GM12878 (cell line): ENCODE measurements around the gene DBN1. TPM values are rescaled to one million over a fixed set of nuclear protein-coding genes. Genes with fewer than 3 reads are reported as not detected.
A peak's percentile ranks its signal among the peaks of the same experiment; 100 is the strongest.

Experiments
- ATAC-seq: fragments of 200-7000 bp; cut with Tn5 transposase; 3 replicates; pipeline ENCODE4 v1.9.1; 2020; ENCODE audit warnings: mild to moderate bottlenecking, moderate library complexity
- BruUV-seq: library from RNA; stranded (reverse); fragments of 400-500 nt; replicated peaks from 2 replicates; lab custom pipeline; 2021; lab: Mats Ljungman, UMichigan
- CTCF ChIA-PET: fragments of 300-600 bp; sonication (Branson Sonifier 250); formaldehyde crosslinking; extraction: SDS; loops from one replicate; lab custom pipeline; 2021; ENCODE audit warnings: inconsistent platforms; lab: Yijun Ruan, JAX
- POLR2A ChIA-PET: fragments of 350-600 bp; formaldehyde crosslinking; extraction: SDS; loops from one replicate; lab custom pipeline; 2021; ENCODE audit warnings: inconsistent platforms; lab: Charles Lee
- RAD21 ChIA-PET: fragments of 300-600 bp; sonication (Branson Sonifier 250); formaldehyde crosslinking; loops from one replicate; lab custom pipeline; 2023; ENCODE audit warnings: antibody characterized with exemption; ENCODE audit not compliant: unreplicated experiment; lab: Charles Lee
- SMC1A ChIA-PET: fragments of 300-600 bp; sonication (Branson Sonifier 250); formaldehyde crosslinking; loops from one replicate; lab custom pipeline; 2023; ENCODE audit not compliant: unreplicated experiment, uncharacterized antibody; lab: Charles Lee
- DNase-seq: peaks from one replicate; pipeline ENCODE4 v3.0.0-alpha.2; 2011; ENCODE audit warnings: low read depth, low spot score
- FAIRE-seq: peaks from 3 replicates; lab custom pipeline; 2011; peaks lifted over from hg19 to GRCh38; lab: Jason Lieb, UNC
- H2AFZ ChIP-seq: 2 replicates; pipeline ENCODE4 v1.6.0; 2011; ENCODE audit warnings: low read depth, low read length, control low read depth; ENCODE audit not compliant: control insufficient read depth
- H3K27ac ChIP-seq: 2 replicates; pipeline ENCODE4 v1.5.1; 2011; ENCODE audit warnings: control low read depth; ENCODE audit not compliant: control insufficient read depth, insufficient read depth
- H3K27me3 ChIP-seq, 2 experiments: replicated peaks in 1 of 2; 2 replicates each; pipeline versions ENCODE4 v1.6.0 to v1.6.1; 2011; ENCODE audit warnings: low read length in 1 of 2; ENCODE audit not compliant: control insufficient read depth in 2 of 2, insufficient read depth in 2 of 2
- H3K36me3 ChIP-seq, 2 experiments: 2 replicates each; pipeline ENCODE4 v1.5.1; 2011; ENCODE audit warnings: low read length in 1 of 2; ENCODE audit not compliant: control insufficient read depth in 2 of 2, insufficient read depth in 2 of 2
- H3K4me1 ChIP-seq: 2 replicates; pipeline ENCODE4 v1.6.1; 2011; ENCODE audit warnings: mild to moderate bottlenecking, low read length, moderate library complexity, mixed read lengths; ENCODE audit not compliant: control insufficient read depth, insufficient read depth
- H3K4me2 ChIP-seq: 2 replicates; pipeline ENCODE4 v1.6.0; 2011; ENCODE audit warnings: control low read depth; ENCODE audit not compliant: control insufficient read depth, insufficient read depth
- H3K4me3 ChIP-seq: fragments of 200-600 bp; sonication (generic); 2 replicates; pipeline ENCODE4 v1.5.1; 2016
- H3K79me2 ChIP-seq: 2 replicates; pipeline ENCODE4 v1.6.0; 2011; ENCODE audit warnings: low read length; ENCODE audit not compliant: control insufficient read depth, insufficient read depth
- H3K9ac ChIP-seq: 2 replicates; pipeline ENCODE4 v1.8.0; 2011; ENCODE audit warnings: low read length, control low read depth, mixed read lengths; ENCODE audit not compliant: control insufficient read depth, insufficient read depth
- H3K9me3 ChIP-seq: replicated peaks from 3 replicates; pipeline ENCODE4 v1.5.1; 2011; ENCODE audit warnings: mild to moderate bottlenecking, low read length; ENCODE audit not compliant: control insufficient read depth, insufficient read depth
- H4K20me1 ChIP-seq: 2 replicates; pipeline ENCODE4 v1.6.0; 2011; ENCODE audit not compliant: control insufficient read depth, insufficient read depth
- ASH2L ChIP-seq: fragments of 300-600, 200-600 bp; sonication (generic); IDR thresholded peaks from 2 replicates; pipeline ENCODE4 v1.6.1; 2017; ENCODE audit warnings: low read depth, mild to moderate bottlenecking, borderline replicate concordance
- ATF3 ChIP-seq: IDR thresholded peaks from 2 replicates; pipeline ENCODE4 v1.6.1; 2011; ENCODE audit warnings: low read depth, mild to moderate bottlenecking, low read length, moderate library complexity, borderline replicate concordance; ENCODE audit errors: extremely low read depth
- CREM ChIP-seq: IDR thresholded peaks from 2 replicates; pipeline ENCODE4 v1.6.1; 2014; ENCODE audit warnings: antibody characterized with exemption, low read depth
- E4F1 ChIP-seq: fragments of 450-650 bp; IDR thresholded peaks from 2 replicates; pipeline ENCODE4 v1.6.1; 2018; ENCODE audit warnings: borderline replicate concordance, mild to moderate bottlenecking; ENCODE audit not compliant: partially characterized antibody
- ELK1 ChIP-seq: IDR thresholded peaks from 2 replicates; pipeline ENCODE4 v1.6.1; 2012; ENCODE audit warnings: low read depth, low read length, improper control_type of control experiment
- IKZF1 ChIP-seq: fragments of 450-650 bp; conservative IDR thresholded peaks from 2 replicates; pipeline ENCODE4 v1.6.1; 2017; ENCODE audit warnings: antibody characterized with exemption, mild to moderate bottlenecking
- IRF5 ChIP-seq: fragments of 450-650 bp; IDR thresholded peaks from 2 replicates; pipeline ENCODE4 v1.6.1; 2017; ENCODE audit warnings: borderline replicate concordance
- MXI1 ChIP-seq: fragments of 150-350 bp; IDR thresholded peaks from 2 replicates; pipeline ENCODE4 v1.6.1; 2011; ENCODE audit warnings: low read depth, mild to moderate bottlenecking, inconsistent platforms, low read length, improper control_type of control experiment
- RELB ChIP-seq: fragments of 450-650 bp; IDR thresholded peaks from 2 replicates; pipeline ENCODE4 v1.6.1; 2017; ENCODE audit warnings: low read depth, mild to moderate bottlenecking, moderate library complexity
- SMARCA5 ChIP-seq: fragments of 450-650 bp; IDR thresholded peaks from 2 replicates; pipeline ENCODE4 v1.6.1; 2017; ENCODE audit warnings: mild to moderate bottlenecking
- STAT3 ChIP-seq: IDR thresholded peaks from 2 replicates; pipeline ENCODE4 v1.6.1; 2011; ENCODE audit warnings: low read depth, low read length, improper control_type of control experiment
- TCF3 ChIP-seq: IDR thresholded peaks from 2 replicates; pipeline ENCODE4 v1.6.1; 2012; ENCODE audit warnings: low read depth, mild to moderate bottlenecking, low read length, borderline replicate concordance; ENCODE audit not compliant: insufficient read depth
- YBX1 ChIP-seq: fragments of 450-650 bp; IDR thresholded peaks from 2 replicates; pipeline ENCODE4 v1.6.1; 2016; ENCODE audit warnings: antibody characterized with exemption
- WGBS: methylation state at CpG from one replicate; pipeline ENCODE4 v1.1.6; 2016; ENCODE audit warnings: low lambda C conversion rate; ENCODE audit not compliant: insufficient replicate concordance, insufficient coverage; ENCODE audit errors: missing lambda C conversion rate; 5-methylcytosine and 5-hydroxymethylcytosine counted together
- in situ Hi-C: fragments of 300-500 bp; cut with MboI; formaldehyde crosslinking; loops from 9 replicates; pipeline ENCODE4 v1.14.3; 2018; ENCODE audit warnings: mixed read lengths
- intact Hi-C: fragments of 100-400 bp; cut with micrococcal nuclease; formaldehyde crosslinking; loops from one replicate; pipeline ENCODE4 v1.14.2; 2022; ENCODE audit not compliant: unreplicated experiment
- polyA plus RNA-seq, 11 experiments: library from polyadenylated mRNA; depleted of rRNA in 4 of 11; unstranded in 6 of 11; stranded (reverse) in 5 of 11; fragments of >200 nt; fragmentation: Nextera tagmentation in 4 of 11; fragmentation: Illumina TruSeq in 1 of 11; extraction: Ambion mirVana in 4 of 11; extraction: Trizol in 1 of 11; gene quantifications; 1 replicate in 1 of 11; 2 replicates in 10 of 11; pipeline versions ENCODE4 v1.2.1 to v1.2.3, GENCODE V29; 2011 to 2016; ENCODE audit warnings: inconsistent platforms in 2 of 11, missing spikeins in 2 of 11, low read depth in 1 of 11
- total RNA-seq, 4 experiments: library from RNA; depleted of rRNA in 3 of 4; stranded (reverse); fragments of >200 nt in 3 of 4; fragmentation: Illumina TruSeq in 1 of 4; extraction: Trizol in 1 of 4; gene quantifications; 2 replicates each; pipeline versions ENCODE4 v1.2.1 to v1.2.3, GENCODE V29; 2013 to 2021

DBN1 gene
- total and polyA plus RNA-seq, 10 of the 15 experiments (the other 5 are each of a cell fraction or from before 2014, with no cell fraction given), result 0.18 to 81.0 (median 27.9) TPM

- no peaks in the 10 kb centered on the region for H3K9me3 ChIP-seq
- RAD21 ChIA-PET, result interaction anchor here (0.9 to 1.5 kb wide), 7 partner anchors 9 to 50 kb away, joined by 3 to 8 read pairs (median 5); partner anchors contain the start of gene GRK6
- peak overlapping the region; percentile 52 for H3K9ac ChIP-seq
- no peaks in the 10 kb centered on the region for H3K79me2 ChIP-seq
- CTCF ChIA-PET, result interaction anchor here (0.9 to 6.3 kb wide), 6 partner anchors 9 to 43 kb away, joined by 3 to 38 read pairs (median 4); no protein-coding TSS in a partner anchor
- SMC1A ChIA-PET, result interaction anchor here (0.5 to 3.3 kb wide), 7 partner anchors 13 to 1211 kb away, joined by 3 to 42 read pairs (median 5); partner anchors contain the start of gene GRK6
- peak; percentile 88 for ATAC-seq
- no peaks in the 10 kb centered on the region for H4K20me1 ChIP-seq
- POLR2A ChIA-PET, result interaction anchor here (1.3 to 7.0 kb wide), 6 partner anchors 9 to 35 kb away, joined by 3 to 107 read pairs (median 9); partner anchors contain the start of gene GRK6
- peak; percentile 87 for FAIRE-seq
- no peaks in the 10 kb centered on the region for H3K36me3 ChIP-seq
- peak overlapping the region; percentile 63 for H2AFZ ChIP-seq
- intact Hi-C loops, result loop anchor here (1.0 to 2.0 kb wide), 2 partner anchors 14 to 42 kb away; partner anchors contain the start of gene GRK6
- BruUV-seq, result no TSS peak
- H3K4me1 ChIP-seq, result peaks cover 18% of the 10 kb centered on the region
- H3K4me3 ChIP-seq, result peak overlapping the region; percentile 33; the same call in 1 of the 2 replicates
- peak overlapping the region; percentile 83 for H3K27ac ChIP-seq
- in situ Hi-C loops, result no loop called here
- H3K27me3 ChIP-seq, result no peaks in the 10 kb centered on the region
- whole genome bisulfite sequencing, result 18% methylated on average over 8 of the region's 8 CpGs
- H3K4me2 ChIP-seq, result peak overlapping the region; percentile 77
- peak; percentile 71 for DNase-seq
- no peak for TF ChIP-seq STAT3
- no peak; the same call in 1 of the 2 replicates for TF ChIP-seq ASH2L
- no peak; the same call in none of the 2 replicates for TF ChIP-seq MXI1
- peak; percentile 72 for TF ChIP-seq IKZF1
- no peak for TF ChIP-seq IRF5
- no peak for TF ChIP-seq ATF3
- TF ChIP-seq E4F1, result no peak
- no peak for TF ChIP-seq TCF3
- no peak for TF ChIP-seq YBX1
- no peak for TF ChIP-seq ELK1
- TF ChIP-seq CREM, result peak; percentile 60
- TF ChIP-seq SMARCA5, result no peak
- TF ChIP-seq RELB, result peak; percentile 53
Measured at GRCh38 chr5:177412603-177413233, 60.7 kb downstream of the DBN1 start.
